ENCODE data around the gene MRGPRF. TPM values are rescaled to one million over a fixed set of nuclear protein-coding genes. Genes with fewer than 3 reads are reported as not detected.
A peak's percentile ranks its signal among the peaks of the same experiment; 100 is the strongest.
"Not testable (repeated sequence)": the region's sequence is repeated elsewhere in the genome, so short reads cannot be mapped to it uniquely, and the experiment has no call there.

The MRGPRF gene
- total RNA-seq, 1 experiment from 2014 or later: 0.51 TPM

- H3K27me3 ChIP-seq: peaks cover 14% of the 10 kb centered on the region; the same call in 1 of the 2 replicates
- H3K4me3 ChIP-seq: no peak overlapping the region
- peaks cover 11% of the 10 kb centered on the region; the same call in 1 of the 2 replicates for H3K4me1 ChIP-seq
- no peaks in the 10 kb centered on the region for H3K9me3 ChIP-seq (replicated peaks)
- no peak overlapping the region for H3K27ac ChIP-seq
- no peaks in the 10 kb centered on the region for H3K36me3 ChIP-seq
- DNase-seq: no peak
These were observed 8.4 kb downstream of the MRGPRF start for GRCh38 chr11:69004411-69005182.

GRCh38 chr11:69003866-69004367 lies 9.1 kb downstream of the MRGPRF start:
- H3K4me1 ChIP-seq: peaks cover 9% of the 10 kb centered on the region
- H3K36me3 ChIP-seq: no peaks in the 10 kb centered on the region
- no peaks in the 10 kb centered on the region for H3K9me3 ChIP-seq (replicated peaks)
- DNase-seq: no peak
- H3K27ac ChIP-seq: no peak overlapping the region
- no peak overlapping the region for H3K4me3 ChIP-seq
- H3K27me3 ChIP-seq: peaks cover 14% of the 10 kb centered on the region; the same call in 1 of the 2 replicates

GRCh38 chr11:69003301-69003865 lies 9.7 kb downstream of the MRGPRF start:
- Histone ChIP-seq H3K27ac (no peak overlapping the region), H3K4me3 (no peak overlapping the region), H3K4me1 (peaks cover 9% of the 10 kb centered on the region), H3K27me3 (peaks cover 14% of the 10 kb centered on the region; the same call in 1 of the 2 replicates), H3K36me3 (no peaks in the 10 kb centered on the region), H3K9me3 (replicated peaks) (no peaks in the 10 kb centered on the region)
- no peak for DNase-seq

- Histone ChIP-seq H3K27me3 (peaks cover 14% of the 10 kb centered on the region; the same call in 1 of the 2 replicates), H3K27ac (no peak overlapping the region), H3K4me1 (peaks cover 8% of the 10 kb centered on the region), H3K36me3 (no peaks in the 10 kb centered on the region), H3K4me3 (no peak overlapping the region), H3K9me3 (replicated peaks) (no peaks in the 10 kb centered on the region)
- DNase-seq: no peak
These were observed 10.3 kb downstream of the MRGPRF start for GRCh38 chr11:69002570-69003231.

DNA sequence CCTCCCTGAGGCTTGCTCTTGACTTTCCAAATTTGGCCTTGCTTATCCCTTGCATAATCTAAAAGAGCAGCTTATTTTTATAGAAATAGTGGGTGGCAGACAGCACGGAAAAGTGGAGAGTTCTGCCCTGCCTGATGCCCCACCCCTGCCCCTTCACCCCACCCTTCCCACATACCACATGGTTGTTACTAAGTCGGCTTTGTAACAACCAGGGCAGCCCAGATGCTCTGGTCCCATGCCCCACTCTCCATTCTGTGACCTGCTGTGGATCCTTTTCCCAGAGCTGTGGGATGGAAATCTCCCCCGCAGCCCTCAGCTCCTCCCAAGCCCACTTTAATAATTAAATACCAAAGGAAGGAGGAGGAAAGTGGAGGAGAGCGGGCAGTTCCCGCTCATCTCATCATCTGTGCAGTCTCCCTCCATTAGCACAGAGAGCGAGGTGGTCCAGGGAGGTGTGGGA lies 10.9 kb downstream of the MRGPRF start:
- Histone ChIP-seq H3K9me3 (replicated peaks) (no peaks in the 10 kb centered on the region), H3K4me3 (no peak overlapping the region), H3K27me3 (peaks cover 14% of the 10 kb centered on the region; the same call in 1 of the 2 replicates), H3K27ac (no peak overlapping the region), H3K36me3 (no peaks in the 10 kb centered on the region), H3K4me1 (peaks cover 8% of the 10 kb centered on the region)
- no peak for DNase-seq

GRCh38 chr11:69001243-69002081 lies 11.6 kb downstream of the MRGPRF start:
- H3K27ac ChIP-seq: no peak overlapping the region
- no peaks in the 10 kb centered on the region for H3K9me3 ChIP-seq (replicated peaks)
- H3K4me1 ChIP-seq: peaks cover 8% of the 10 kb centered on the region
- no peaks in the 10 kb centered on the region for H3K36me3 ChIP-seq
- no peak overlapping the region for H3K4me3 ChIP-seq
- peaks cover 14% of the 10 kb centered on the region; the same call in 1 of the 2 replicates for H3K27me3 ChIP-seq
- no peak for DNase-seq

DNA sequence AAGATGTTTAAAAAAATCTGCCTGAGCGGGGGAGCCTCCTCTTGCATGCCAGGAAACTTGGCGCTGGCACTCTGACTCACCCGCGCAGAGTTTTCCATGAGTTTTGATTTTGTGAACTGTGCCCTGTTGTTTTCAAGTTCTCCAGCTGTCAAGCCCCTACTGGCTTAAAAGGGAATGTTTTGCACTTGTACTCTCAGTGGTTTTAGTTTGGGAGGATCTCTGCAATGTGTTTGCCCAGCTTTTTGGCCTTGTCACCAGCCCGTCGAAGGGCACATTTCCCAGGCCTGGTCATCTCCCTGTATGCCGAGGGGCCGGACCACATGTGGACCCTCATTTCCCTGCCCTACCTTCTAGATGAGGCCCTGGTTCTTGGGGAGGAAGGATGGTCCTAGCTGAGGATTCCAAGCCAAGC lies 12.2 kb downstream of the MRGPRF start:
- peaks cover 8% of the 10 kb centered on the region for H3K4me1 ChIP-seq
- no peaks in the 10 kb centered on the region for H3K36me3 ChIP-seq
- H3K27ac ChIP-seq: no peak overlapping the region
- no peaks in the 10 kb centered on the region for H3K9me3 ChIP-seq (replicated peaks)
- no peak overlapping the region for H3K4me3 ChIP-seq
- peaks cover 14% of the 10 kb centered on the region; the same call in 1 of the 2 replicates for H3K27me3 ChIP-seq
- DNase-seq: peak in 1 of 2 experiments; percentile 34

DNA sequence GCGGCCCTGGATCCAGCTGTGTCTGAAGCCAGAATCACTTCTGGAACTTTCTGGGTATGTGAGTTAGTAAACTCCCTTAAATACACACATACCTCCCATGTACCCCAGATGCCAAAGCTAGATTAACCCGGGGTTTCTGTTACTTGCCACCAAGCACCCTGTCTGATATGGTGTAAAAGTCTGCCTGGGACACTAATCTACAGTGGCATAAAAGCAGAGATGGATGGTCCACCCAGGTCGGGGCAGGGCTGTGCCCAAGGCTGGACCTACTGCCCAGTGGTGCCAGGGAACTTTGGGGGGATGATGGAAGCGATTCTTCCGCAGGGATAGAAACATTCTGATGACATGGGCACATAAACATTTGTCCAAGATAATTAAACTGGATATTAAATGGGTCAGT lies 12.7 kb downstream of the MRGPRF start:
- Histone ChIP-seq H3K27ac (no peak overlapping the region), H3K36me3 (no peaks in the 10 kb centered on the region), H3K9me3 (replicated peaks) (no peaks in the 10 kb centered on the region), H3K27me3 (peaks cover 14% of the 10 kb centered on the region; the same call in 1 of the 2 replicates), H3K4me1 (peaks cover 8% of the 10 kb centered on the region), H3K4me3 (no peak overlapping the region)
- no peak for DNase-seq

DNA sequence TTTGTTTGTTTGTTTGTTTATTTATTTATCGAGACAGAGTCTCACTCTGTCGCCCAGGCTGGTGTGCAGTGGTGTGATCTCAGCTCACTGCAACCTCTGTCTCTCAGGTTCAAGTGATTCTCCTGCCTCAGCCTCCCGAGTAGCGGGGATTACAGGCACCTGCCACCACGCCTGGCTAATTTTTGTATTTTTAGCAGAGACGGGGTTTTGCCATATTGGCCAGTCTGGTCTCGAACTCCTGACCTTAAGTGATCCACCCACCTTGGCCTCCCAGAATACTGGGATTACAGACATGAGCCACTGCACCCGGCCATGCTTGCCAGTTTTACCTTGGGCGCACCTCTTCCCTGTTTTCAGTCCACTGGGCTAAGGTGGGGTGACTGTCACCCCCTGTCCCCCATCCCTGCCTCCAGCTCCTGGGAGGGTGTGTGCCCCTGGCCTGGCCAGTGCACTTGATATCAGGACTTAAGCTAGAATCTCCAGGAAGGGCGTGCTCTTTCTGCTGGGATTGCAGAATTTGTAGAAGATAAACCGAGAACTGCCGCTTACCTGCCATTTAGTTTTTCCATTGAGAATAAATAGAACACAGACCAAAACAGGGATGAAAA lies 13.2 kb downstream of the MRGPRF start:
- not testable (repeated sequence) for H3K9me3 ChIP-seq (replicated peaks); H3K36me3 ChIP-seq; H3K4me1 ChIP-seq; DNase-seq; H3K4me3 ChIP-seq; H3K27ac ChIP-seq
- H3K27me3 ChIP-seq: peaks cover 14% of the 10 kb centered on the region; the same call in 1 of the 2 replicates

GRCh38 chr11:68999093-68999747 lies 13.8 kb downstream of the MRGPRF start:
- Histone ChIP-seq H3K4me1 (peaks cover 8% of the 10 kb centered on the region), H3K4me3 (no peak overlapping the region), H3K27me3 (peaks cover 14% of the 10 kb centered on the region; the same call in 1 of the 2 replicates), H3K36me3 (no peaks in the 10 kb centered on the region), H3K27ac (no peak overlapping the region), H3K9me3 (replicated peaks) (no peaks in the 10 kb centered on the region)
- DNase-seq: no peak

DNA sequence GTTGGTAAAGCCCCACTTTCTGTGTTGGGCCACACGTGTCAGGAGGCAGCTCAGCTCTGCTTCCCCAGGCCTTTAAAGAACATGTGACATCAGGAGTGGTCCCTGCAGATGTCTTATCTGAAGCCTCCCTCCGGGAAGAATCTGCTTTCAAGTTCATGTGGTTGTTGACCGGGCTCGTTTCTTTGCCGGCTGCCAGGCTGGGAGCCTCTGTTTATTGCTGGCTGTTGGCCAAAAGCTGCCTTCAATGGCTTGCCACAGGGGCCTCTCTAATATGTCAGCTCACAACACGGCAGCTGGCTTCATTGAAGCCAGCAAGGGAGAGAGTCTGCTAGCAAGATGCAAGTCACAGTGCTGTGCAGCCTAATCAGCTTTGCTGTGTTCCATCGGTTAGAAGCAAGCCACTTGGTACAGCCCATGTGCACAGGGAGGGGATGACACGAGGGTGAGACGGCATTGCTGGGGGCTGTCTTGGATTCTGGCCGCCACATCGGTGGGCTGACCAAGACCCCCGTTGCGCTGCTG lies 14.6 kb downstream of the MRGPRF start:
- peak; percentile 80 to 88 for DNase-seq
- peaks cover 8% of the 10 kb centered on the region for H3K4me1 ChIP-seq
- H3K9me3 ChIP-seq (replicated peaks): no peaks in the 10 kb centered on the region
- H3K27ac ChIP-seq: no peak overlapping the region
- peaks cover 14% of the 10 kb centered on the region; the same call in 1 of the 2 replicates for H3K27me3 ChIP-seq
- no peaks in the 10 kb centered on the region for H3K36me3 ChIP-seq
- no peak overlapping the region for H3K4me3 ChIP-seq

- no peak for DNase-seq
- Histone ChIP-seq H3K9me3 (replicated peaks) (no peaks in the 10 kb centered on the region), H3K4me1 (peaks cover 8% of the 10 kb centered on the region), H3K4me3 (no peak overlapping the region), H3K27ac (no peak overlapping the region), H3K36me3 (no peaks in the 10 kb centered on the region), H3K27me3 (peaks cover 13% of the 10 kb centered on the region; the same call in 1 of the 2 replicates)
These were observed 15.1 kb downstream of the MRGPRF start for GRCh38 chr11:68997995-68998348.

Data from SJCRH30 (cell line).